Stimulated activated naive CD8-positive, alpha-beta T cell treated with anti-CD3 and anti-CD28 coated beads, Interleukin-15, Interleukin-2, amounts not matched to agents 100 ng/mL and 50 ng/mL, for 24 hours (primary cell): ENCODE results near the gene SH3PXD2A.
A peak's percentile ranks its signal among the peaks of the same experiment; 100 is the strongest.
"Not testable (repeated sequence)": the region's sequence is repeated elsewhere in the genome, so short reads cannot be mapped to it uniquely, and the experiment has no call there.

Source experiments
- H3K27ac Mint-ChIP-seq: one replicate; pipeline ENCODE4 v1.8.0; 2021; ENCODE audit warnings: mild to moderate bottlenecking, mixed read lengths
- H3K27me3 Mint-ChIP-seq: one replicate; pipeline ENCODE4 v1.8.0; 2021; ENCODE audit warnings: mixed read lengths
- H3K36me3 Mint-ChIP-seq: one replicate; pipeline ENCODE4 v1.8.0; 2021; ENCODE audit warnings: low read depth, mixed read lengths
- H3K4me1 Mint-ChIP-seq: one replicate; pipeline ENCODE4 v1.8.0; 2021; ENCODE audit warnings: low read depth, mixed read lengths
- H3K4me3 Mint-ChIP-seq: one replicate; pipeline ENCODE4 v1.8.0; 2021; ENCODE audit warnings: mild to moderate bottlenecking, mixed read lengths
- H3K9me3 Mint-ChIP-seq: one replicate; pipeline ENCODE4 v1.8.0; 2021; ENCODE audit warnings: mixed read lengths

The SH3PXD2A gene

GRCh38 chr10:103762162-103762561 is 93.2 kb downstream of the SH3PXD2A start:
- Mint-ChIP-seq H3K4me1 (peaks cover 65% of the 10 kb centered on the region), H3K4me3 (no peak overlapping the region), H3K9me3 (no peaks in the 10 kb centered on the region), H3K36me3 (no peaks in the 10 kb centered on the region), H3K27me3 (no peaks in the 10 kb centered on the region), H3K27ac (no peak overlapping the region)

DNA sequence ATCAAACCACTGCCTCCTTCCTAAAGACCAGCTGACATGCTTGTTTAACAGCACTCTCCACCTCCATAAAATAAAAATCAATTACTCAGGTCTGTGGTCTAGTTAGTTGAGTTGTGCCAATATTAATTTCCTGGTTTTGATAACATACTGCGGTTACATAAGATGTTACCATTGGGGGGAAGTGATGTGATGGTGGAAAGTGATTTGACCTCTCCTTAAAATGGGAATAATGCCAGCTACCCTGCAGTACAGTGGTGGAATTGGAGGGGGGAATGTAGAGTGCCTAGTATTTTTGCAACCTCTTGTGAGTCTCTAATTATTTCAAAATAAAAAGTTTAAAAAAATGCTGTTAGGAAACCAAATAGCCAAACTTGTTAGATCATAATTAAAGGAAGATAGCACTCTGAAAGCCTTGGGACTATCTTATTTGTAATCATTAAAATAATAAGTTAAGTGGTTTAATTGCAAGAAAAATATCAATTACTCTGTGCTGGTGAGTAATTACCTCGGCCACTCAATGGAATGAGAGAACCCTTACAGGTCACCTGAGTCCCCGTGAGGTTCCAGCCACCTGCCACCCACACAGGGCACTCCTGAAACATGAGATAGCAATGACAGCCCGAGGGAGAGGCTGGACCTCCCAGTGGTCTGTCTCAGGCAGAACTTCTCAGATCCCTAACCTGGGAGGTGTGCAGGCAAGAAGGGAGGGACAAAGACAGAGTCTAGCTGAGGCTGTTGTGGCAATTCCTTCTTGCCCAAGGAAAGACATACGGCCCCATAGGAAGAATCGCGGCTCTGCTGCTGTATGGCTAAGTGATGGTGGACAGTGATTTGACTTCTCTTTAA is 94.1 kb downstream of the SH3PXD2A start:
- Mint-ChIP-seq H3K4me1 (peaks cover 63% of the 10 kb centered on the region), H3K4me3 (no peak overlapping the region), H3K27ac (no peak overlapping the region)

GRCh38 chr10:103760233-103760632 is 95.1 kb downstream of the SH3PXD2A start:
- H3K27me3 Mint-ChIP-seq, H3K4me3 Mint-ChIP-seq, H3K36me3 Mint-ChIP-seq, H3K9me3 Mint-ChIP-seq, H3K27ac Mint-ChIP-seq: not testable (repeated sequence)
- H3K4me1 Mint-ChIP-seq = peaks cover 53% of the 10 kb centered on the region

More for the DNA sequence above, 94.1 kb downstream of the SH3PXD2A start:
- Mint-ChIP-seq H3K36me3 (no peaks in the 10 kb centered on the region), H3K27me3 (peaks cover 4% of the 10 kb centered on the region), H3K9me3 (no peaks in the 10 kb centered on the region)

DNA sequence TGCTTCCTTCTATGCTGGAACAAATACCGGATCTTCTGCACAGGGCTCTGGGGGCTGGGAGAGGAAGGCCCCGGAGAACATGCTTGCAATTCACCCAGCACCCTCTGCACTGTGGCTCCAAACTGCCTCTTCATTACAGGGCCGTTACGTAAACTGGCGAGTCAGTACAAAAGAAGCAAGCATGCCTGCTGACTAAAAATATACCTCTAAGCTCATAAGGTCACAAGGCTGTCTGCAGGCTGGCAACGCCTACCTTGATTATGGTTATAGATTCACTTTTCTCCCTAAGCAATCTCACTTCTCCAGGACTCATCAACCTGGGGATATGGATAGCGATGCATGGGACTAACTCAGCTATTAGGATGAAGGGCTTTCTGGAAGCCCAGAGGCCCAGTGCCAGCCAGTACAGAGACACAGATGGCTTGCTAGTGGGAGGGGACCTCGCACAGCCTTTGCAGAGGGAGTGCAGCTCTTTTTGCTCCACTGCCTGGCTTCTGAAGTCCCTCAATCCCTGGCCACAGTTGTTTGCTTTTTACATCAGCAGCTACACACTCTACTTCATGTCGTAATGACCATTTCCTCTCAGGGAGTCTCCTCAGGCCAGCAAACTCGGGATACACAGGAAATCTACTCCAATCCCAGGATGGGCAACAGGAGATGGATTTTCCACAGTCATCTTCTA is 96.1 kb downstream of the SH3PXD2A start:
- peak overlapping the region; percentile 81 for H3K27ac Mint-ChIP-seq
- no peaks in the 10 kb centered on the region for H3K36me3 Mint-ChIP-seq
- peak overlapping the region; percentile 37 for H3K4me3 Mint-ChIP-seq
- peaks cover 4% of the 10 kb centered on the region for H3K27me3 Mint-ChIP-seq
- H3K9me3 Mint-ChIP-seq = no peaks in the 10 kb centered on the region
- peaks cover 43% of the 10 kb centered on the region for H3K4me1 Mint-ChIP-seq

DNA sequence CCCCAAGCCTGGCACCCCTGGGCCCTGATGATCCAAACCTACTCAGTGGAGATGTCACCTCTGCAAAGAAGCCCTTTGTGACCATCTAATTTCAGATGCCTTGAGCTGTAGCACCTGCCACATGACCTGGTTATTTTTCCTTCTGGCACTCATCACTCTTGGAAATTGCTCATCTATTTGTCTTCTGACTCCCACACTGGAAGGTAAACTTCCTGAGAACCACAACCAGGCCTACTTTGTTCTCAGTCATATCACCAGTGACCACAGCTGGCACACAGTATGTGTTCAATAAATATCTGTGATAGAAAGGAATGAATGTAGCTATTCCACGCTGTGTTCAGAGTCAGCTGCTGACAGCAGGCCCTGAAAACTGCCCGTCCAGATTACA is 97.1 kb downstream of the SH3PXD2A start:
- no peaks in the 10 kb centered on the region for H3K36me3 Mint-ChIP-seq
- peak overlapping the region; percentile 42 for H3K4me3 Mint-ChIP-seq
- no peaks in the 10 kb centered on the region for H3K9me3 Mint-ChIP-seq
- peaks cover 33% of the 10 kb centered on the region for H3K4me1 Mint-ChIP-seq
- peaks cover 4% of the 10 kb centered on the region for H3K27me3 Mint-ChIP-seq
- peak overlapping the region; percentile 81 for H3K27ac Mint-ChIP-seq

DNA sequence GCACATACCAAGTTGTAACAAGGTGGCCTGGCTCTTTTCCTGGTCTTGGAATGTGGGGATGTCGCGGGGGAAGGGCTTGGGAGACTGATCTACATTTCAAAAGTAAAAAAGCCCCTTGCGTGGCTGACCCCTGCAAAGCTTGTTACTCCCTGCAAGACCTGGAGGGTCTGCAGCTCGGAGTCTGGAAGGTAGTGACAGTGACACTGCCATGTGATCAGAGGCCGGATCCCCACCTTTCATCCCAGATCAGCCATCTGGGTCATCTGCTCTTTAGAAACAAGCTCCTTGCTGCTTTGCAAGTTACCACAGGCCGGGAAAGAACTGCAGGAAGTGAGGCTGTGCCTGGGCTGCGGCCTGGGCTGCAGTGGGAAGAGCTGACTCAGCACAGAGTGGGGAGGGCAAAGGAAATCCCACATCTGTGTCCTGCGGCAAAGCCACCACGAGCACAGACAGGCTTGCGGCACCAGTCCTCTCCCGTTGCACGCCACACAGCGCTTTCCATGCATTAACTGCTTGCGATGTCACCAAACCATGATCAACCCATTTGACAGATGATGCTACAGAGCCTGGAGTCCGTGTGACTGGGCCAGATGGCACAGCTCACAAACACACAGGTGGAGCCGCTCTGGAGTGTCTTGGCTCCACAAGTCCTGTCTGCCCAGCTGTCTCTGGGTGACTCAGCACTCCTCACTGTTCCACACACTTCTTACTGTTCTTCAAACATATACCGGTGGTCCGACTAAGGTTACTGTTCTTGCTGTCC is 97.7 kb downstream of the SH3PXD2A start:
- Mint-ChIP-seq H3K4me1 (peaks cover 27% of the 10 kb centered on the region), H3K27me3 (peaks cover 4% of the 10 kb centered on the region), H3K4me3 (peak overlapping the region; percentile 42), H3K27ac (peak overlapping the region; percentile 77), H3K9me3 (no peaks in the 10 kb centered on the region), H3K36me3 (no peaks in the 10 kb centered on the region)

GRCh38 chr10:103756277-103756869 is 99.0 kb downstream of the SH3PXD2A start:
- H3K27ac Mint-ChIP-seq = no peak overlapping the region
- no peaks in the 10 kb centered on the region for H3K36me3 Mint-ChIP-seq
- H3K4me3 Mint-ChIP-seq = no peak overlapping the region
- peaks cover 27% of the 10 kb centered on the region for H3K4me1 Mint-ChIP-seq
- peaks cover 4% of the 10 kb centered on the region for H3K27me3 Mint-ChIP-seq
- H3K9me3 Mint-ChIP-seq = no peaks in the 10 kb centered on the region

DNA sequence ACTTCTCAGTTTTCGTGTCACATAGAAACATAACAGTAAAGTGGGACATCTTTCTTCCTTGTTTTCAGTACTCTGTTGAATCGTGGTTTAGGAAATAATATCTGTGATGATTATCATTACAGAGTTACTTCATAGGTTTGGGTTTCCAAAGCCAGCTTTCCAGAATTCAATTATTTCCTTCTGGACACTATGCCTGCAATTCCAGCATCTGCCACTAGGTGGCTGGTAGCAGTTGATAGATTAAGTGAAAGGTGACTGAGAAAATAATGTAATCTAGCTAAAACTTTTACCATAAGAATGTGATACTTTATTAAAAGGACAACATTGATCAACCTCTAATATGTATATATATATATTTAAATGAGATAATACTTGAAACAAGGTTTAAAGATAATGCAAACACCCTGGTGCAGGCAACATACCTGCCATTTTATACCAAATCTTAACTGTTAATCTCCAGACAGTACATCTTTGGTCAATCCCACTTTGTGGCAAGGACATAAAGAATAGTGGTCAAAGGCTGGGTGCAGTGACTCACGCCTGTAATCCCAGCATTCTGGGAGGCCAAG is 102.6 kb downstream of the SH3PXD2A start:
- peaks cover 10% of the 10 kb centered on the region for H3K4me1 Mint-ChIP-seq
- no peak overlapping the region for H3K4me3 Mint-ChIP-seq
- H3K9me3 Mint-ChIP-seq = no peaks in the 10 kb centered on the region
- H3K36me3 Mint-ChIP-seq = no peaks in the 10 kb centered on the region
- H3K27ac Mint-ChIP-seq = no peak overlapping the region
- H3K27me3 Mint-ChIP-seq = peaks cover 4% of the 10 kb centered on the region

DNA sequence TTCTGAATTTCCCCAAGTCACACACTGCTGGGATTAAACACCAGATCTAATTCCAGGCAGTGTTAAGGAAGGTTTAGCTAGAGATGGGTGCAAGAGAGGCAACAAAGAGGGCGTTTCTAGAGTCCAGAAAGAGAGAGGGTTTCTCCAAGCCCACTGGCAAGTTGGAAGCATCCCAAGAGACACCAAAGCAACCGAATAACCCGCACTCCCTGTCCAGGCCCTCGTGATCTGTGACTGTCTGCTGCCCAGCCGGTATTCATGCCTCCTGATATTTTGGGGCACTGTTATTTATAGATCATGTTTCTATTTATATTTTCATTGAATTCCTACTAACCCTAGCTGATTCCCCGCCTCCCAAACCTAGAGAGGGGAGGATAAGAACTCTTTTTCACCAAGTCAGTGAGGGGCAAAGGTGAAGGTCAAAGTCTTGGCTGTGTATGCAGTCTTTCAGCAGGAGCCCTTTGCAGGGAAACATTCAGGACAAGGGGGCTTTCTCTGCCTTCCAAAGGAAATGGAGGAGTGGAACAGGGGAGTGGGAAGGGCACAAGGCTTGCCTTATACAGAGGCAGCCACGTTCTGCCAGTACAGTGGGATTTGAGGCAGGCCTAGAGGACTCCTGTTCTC is 103.6 kb downstream of the SH3PXD2A start:
- H3K27ac Mint-ChIP-seq = no peak overlapping the region
- peaks cover 2% of the 10 kb centered on the region for H3K27me3 Mint-ChIP-seq
- no peaks in the 10 kb centered on the region for H3K9me3 Mint-ChIP-seq
- no peaks in the 10 kb centered on the region for H3K36me3 Mint-ChIP-seq
- no peak overlapping the region for H3K4me3 Mint-ChIP-seq
- peaks cover 6% of the 10 kb centered on the region for H3K4me1 Mint-ChIP-seq

- Mint-ChIP-seq H3K27ac (no peak overlapping the region), H3K9me3 (no peaks in the 10 kb centered on the region), H3K36me3 (no peaks in the 10 kb centered on the region), H3K4me3 (no peak overlapping the region), H3K4me1 (peaks cover 11% of the 10 kb centered on the region), H3K27me3 (no peaks in the 10 kb centered on the region)
Observed at GRCh38 chr10:103750836-103751235, 104.5 kb downstream of the SH3PXD2A start.

DNA sequence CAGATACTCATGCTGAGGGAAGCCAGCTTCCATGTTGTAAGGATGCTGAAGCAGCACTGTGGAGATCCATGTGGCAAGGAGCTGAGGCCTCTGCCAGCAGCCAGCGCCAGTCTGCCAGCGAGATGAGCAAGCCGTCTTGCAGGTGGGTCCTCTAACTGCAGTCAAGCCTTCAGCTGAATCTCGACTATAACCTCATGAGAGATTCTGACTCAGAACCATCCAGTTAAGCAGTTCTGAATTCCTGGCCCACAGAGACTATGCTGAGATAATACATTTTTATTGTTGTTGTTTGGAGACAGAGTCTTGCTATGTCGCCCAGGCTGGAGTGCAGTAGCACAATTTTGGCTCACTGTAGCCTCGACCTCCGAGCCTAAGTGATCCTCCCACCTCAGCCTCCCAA is 105.6 kb downstream of the SH3PXD2A start:
- H3K4me1 Mint-ChIP-seq = peaks cover 20% of the 10 kb centered on the region
- H3K27me3 Mint-ChIP-seq = no peaks in the 10 kb centered on the region
- no peaks in the 10 kb centered on the region for H3K9me3 Mint-ChIP-seq
- H3K4me3 Mint-ChIP-seq = no peak overlapping the region
- no peak overlapping the region for H3K27ac Mint-ChIP-seq
- no peaks in the 10 kb centered on the region for H3K36me3 Mint-ChIP-seq

GRCh38 chr10:103748020-103748419 is 107.4 kb downstream of the SH3PXD2A start:
- Mint-ChIP-seq H3K27me3 (no peaks in the 10 kb centered on the region), H3K4me3 (no peak overlapping the region), H3K27ac (no peak overlapping the region)

GRCh38 chr10:103747193-103747865 is 108.0 kb downstream of the SH3PXD2A start:
- no peak overlapping the region for H3K4me3 Mint-ChIP-seq
- H3K36me3 Mint-ChIP-seq = no peaks in the 10 kb centered on the region
- no peak overlapping the region for H3K27ac Mint-ChIP-seq
- H3K4me1 Mint-ChIP-seq = peaks cover 25% of the 10 kb centered on the region
- H3K27me3 Mint-ChIP-seq = no peaks in the 10 kb centered on the region
- no peaks in the 10 kb centered on the region for H3K9me3 Mint-ChIP-seq

More at GRCh38 chr10:103748020-103748419, 107.4 kb downstream of the SH3PXD2A start:
- no peaks in the 10 kb centered on the region for H3K9me3 Mint-ChIP-seq
- no peaks in the 10 kb centered on the region for H3K36me3 Mint-ChIP-seq
- H3K4me1 Mint-ChIP-seq = peaks cover 25% of the 10 kb centered on the region

DNA sequence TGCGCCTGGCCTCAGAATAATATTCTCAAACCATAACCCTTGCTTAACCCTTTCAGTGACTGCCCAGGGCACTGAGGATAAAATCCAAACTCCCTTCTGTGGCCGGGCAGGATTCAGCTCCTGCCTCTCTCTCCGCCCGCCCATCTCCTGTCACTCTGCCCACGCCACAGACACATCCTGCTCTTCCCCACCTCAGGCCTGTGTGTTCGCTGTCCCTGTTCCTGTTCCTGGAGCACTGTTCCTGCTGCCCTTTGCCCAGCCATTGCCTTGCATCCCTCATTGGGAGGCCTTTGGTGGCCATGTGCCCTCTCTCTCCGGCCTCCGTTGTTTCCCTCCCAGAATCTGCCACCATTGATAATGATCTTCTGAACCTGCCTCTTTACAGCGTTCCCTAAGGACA is 108.8 kb downstream of the SH3PXD2A start:
- H3K27ac Mint-ChIP-seq = no peak overlapping the region
- no peaks in the 10 kb centered on the region for H3K36me3 Mint-ChIP-seq
- H3K27me3 Mint-ChIP-seq = no peaks in the 10 kb centered on the region
- no peak overlapping the region for H3K4me3 Mint-ChIP-seq
- H3K4me1 Mint-ChIP-seq = peaks cover 25% of the 10 kb centered on the region
- no peaks in the 10 kb centered on the region for H3K9me3 Mint-ChIP-seq
